HG03280 (cell line): ENCODE data around the gene ATP6V0A1.
"Not testable (repeated sequence)": the region's sequence is repeated elsewhere in the genome, so short reads cannot be mapped to it uniquely, and the experiment has no call there.

Experiments
- ATAC-seq: cut with Tn5 transposase; IDR thresholded peaks from one replicate; pipeline ENCODE4 v1.9.1; 2021; ENCODE audit warnings: mild to moderate bottlenecking, moderate library complexity; ENCODE audit not compliant: unreplicated experiment

Gene ATP6V0A1

DNA sequence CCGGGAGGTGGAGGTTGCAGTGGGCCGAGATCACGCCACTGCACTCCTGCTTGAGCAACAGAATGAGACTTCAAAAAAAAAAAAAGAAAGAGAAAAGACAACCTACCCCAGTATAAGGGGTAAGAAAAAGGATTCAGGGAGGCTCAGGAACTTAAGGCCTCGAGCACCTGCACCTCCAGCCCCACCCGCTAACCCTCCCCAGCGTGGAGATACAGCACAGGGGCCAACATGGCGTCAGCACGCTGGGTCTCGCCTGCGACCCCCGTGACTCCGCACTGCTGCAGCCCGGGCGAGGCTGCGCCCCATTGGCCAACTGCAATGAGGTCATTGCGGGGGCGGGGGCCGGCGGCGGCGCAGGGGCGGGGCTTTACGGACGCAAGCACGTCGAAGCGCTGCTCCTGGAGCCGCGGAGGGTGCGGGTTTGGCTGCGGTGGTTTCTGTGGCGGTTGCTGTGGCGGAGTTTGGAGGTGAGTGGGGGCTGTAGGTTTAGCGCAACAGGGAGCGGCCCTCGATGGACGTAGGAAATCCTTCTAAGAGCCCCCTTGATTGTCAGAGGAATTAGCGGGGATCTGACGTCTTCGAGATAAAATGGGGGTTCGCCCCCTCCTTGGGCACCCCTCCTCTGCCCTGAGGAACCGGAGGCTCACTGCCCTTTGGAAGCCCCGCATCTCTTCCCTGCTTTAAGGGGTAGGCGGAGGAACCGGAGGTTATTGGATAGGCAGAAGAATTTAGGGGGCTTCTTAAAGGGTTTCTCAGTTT is at the start of gene ATP6V0A1:
Gene ATP6V0A1, plus strand, starts transcription at position 382 of the 759 bp plus-strand sequence. CDS start 2,017 bp downstream, outside the sequence.
- peak; percentile 77 for ATAC-seq

DNA sequence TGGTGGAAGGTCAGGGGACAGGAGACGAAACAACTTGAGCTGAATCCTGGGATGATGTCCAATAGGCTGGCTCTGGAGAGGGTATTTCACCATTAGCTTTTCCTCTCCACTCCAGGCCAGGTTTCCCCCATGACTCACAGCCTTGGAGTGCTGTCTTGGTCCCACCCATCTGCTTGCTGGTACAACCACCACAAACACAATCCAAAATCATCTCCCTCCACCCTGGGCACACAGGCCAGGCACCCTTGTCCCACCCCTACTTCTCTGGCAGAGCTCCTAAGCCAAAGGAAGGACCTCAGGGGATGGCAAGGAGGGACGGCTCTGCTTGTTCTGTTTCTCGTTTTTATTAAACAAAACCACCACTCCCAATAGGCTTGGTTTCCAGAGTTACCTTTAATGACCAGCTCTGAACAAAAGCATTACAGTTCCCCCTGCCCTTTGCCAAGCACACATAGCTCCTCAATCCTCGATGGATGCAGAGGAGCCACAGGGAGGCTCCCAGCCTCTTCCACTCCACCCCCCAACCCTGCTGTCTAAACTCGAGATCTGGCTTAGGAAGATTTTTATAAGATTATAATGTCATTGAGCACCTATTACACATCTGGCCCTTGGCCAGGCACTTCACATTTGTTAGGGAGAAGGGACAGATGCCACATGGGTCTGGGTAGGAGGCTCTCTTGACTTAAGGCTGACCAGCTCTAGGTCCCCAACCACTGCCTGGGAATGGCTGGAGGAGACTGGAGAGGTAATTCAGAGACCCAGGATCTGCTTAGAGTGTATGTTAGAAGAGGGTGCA is 49.0 kb upstream of the ATP6V0A1 start:
- ATAC-seq: no peak

DNA sequence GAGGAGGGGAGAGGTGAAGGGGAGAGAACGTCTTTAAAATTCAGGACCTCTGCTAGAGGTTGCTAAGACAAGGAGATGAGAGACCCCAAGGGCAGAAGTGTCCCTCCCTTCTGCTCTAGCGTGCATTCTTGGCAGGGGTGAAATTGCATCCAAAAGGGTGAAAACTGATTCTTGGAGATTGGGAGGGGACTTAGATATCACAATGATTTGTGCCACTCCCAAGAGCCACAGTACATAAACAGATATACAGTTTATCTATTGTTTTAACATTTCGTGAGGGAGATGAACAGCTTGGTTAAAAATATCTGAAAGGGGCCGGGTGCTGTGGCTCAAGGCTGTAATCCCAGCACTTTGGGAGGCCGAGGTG is 48.4 kb upstream of the ATP6V0A1 start:
- ATAC-seq: no peak

DNA sequence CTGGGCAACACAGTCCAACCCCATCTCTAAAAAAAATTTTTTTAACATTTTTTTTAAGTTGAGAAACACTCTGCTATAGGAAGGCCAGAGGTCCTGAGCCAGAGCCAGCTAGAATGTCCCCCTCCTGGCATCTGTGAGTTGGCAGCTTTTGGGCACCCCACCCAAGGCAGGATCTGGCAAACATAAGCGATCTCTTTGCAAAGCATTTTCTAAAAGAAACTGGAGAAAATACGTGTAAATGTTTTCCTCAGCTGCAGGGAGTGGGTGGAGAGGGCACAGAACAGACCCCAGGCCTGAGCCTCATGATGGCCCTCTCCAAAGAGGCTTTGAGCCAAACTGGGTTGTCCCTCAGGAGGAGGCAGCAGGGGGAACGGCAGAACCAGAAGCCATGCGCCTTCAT is 47.3 kb upstream of the ATP6V0A1 start:
- ATAC-seq: no peak

DNA sequence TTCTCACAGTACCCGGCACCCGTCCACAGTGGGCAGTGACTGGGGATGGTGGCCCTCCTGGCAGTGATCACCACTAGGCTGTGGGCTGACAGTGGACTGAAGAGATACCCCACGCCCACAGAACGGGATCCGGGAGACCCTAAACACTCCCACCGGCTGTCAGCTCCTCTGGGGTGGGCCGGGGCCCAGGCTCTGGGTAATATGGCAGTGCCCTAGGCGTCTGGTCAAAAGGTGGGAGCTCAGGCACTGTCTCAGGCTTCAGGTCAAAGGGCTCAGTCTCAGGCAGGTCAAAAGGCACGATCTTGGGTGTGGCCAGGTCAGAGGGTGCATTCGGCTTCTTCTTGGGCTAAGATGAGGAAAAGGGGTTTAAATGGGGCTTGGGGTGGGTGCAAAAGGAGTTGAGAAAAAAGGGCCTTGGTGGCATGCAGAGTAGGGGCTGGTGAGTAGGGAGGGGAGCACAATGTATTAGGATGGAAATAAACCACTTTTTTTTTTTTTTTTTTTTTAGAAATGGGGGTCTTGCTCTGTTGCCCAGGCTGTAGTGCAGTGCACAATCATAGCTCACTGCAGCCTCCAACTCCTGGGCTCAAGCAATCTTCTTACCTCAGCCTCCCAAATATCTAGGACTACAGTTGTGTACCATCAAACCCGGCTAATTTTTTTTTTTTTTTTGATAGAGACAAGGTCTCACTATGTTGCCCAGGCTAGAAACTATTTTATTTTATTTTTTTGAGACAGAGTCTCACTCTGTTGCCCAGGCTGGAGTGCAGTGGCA is 46.6 kb upstream of the ATP6V0A1 start:
- no peak for ATAC-seq

DNA sequence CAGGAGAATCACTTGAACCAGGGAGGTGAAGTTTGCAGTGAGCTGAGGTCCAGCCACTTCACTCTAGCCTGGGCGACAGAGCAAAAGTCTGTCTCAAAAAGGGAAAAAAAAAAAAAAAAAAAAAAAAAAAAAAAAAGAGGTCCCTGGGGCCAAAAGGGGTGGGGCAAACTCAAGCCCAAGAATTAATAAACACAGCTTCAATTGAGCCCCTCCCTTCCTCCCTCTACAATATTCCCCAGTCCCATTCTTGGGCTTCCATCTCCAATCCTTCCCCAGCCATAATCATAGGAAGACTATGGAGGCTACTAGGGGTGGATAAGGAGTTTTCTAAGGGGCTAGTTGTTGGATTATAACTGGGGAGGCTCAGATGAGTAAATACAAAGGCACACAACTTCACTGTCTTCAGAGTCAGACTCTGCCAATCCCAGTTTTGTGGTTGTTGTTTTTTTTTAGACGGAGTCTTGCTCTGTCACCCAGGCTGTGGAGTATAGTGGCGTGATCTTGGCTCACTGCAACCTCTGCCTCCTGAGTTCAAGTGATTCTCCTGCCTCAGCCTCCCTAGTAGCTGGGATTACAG is 45.1 kb upstream of the ATP6V0A1 start:
- ATAC-seq: no peak

DNA sequence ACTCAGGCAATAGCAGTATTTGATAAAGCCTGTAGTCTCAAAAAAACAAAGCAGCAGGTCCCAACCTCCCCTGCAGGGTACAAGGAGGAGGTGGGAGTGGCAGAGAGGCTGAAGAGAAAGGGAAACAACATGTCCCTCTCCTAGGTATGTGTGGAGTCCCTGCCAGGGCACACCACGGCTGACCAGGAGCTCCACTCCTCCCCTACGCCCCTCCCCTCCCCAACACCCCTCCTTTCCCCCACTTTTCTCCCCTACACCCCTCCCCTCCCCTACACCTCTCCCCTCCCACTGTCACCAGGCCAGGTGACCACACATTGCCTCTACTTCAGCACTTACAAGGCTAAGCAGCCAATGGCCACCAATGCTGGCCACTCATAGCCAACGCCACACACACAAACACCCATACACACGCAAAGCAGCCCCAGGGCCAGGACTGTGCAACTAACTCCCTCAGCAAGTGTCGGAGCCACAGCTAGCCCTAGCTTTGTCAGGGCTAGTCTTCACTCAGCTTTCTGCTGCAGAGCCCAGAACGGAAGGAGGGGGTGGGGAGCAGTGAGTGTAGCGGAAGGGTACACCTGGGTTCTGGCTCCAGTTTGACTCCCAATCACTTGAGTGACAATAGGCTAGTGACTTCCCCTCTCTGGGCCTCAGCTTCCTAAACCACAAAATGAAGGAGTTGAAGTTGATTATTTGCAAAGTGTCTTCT is 43.8 kb upstream of the ATP6V0A1 start:
- ATAC-seq: no peak

DNA sequence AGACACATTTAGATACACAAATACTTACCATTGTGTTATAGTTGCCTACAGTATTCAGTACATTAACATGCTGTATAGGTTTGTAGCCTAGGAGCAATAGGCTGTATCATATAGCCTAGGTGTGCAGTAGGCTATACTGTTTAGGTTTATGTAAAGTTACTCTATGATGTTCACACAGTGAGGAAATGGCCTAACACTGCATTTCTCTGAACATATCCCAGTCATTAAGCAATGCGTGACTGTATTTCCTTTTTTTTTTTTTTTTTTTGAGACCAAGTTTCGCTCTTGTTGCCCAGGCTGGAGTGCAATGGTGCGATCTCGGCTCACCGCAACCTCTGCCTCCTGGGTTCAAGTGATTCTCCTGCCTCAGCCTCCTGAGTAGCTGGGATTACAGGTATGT is 40.7 kb upstream of the ATP6V0A1 start:
- ATAC-seq: not testable (repeated sequence)

DNA sequence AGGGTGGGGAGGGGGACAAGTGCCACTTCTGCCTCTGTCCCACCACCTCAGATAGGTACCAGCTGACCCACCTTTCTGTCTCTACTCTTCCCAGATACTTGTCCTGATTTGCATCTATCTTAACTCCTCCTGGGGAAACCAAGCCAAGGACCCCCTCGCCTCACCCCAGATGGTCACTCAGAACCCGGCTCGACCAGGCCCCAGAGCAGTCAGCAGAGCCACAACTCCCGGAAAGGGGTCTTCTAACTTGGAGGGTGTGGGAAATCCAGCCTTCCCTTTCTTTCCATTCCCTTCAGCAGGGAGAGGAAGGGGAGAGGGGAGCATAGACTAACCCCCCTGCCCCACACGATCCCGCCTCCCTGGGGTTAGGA is 37.6 kb upstream of the ATP6V0A1 start:
- ATAC-seq: no peak

DNA sequence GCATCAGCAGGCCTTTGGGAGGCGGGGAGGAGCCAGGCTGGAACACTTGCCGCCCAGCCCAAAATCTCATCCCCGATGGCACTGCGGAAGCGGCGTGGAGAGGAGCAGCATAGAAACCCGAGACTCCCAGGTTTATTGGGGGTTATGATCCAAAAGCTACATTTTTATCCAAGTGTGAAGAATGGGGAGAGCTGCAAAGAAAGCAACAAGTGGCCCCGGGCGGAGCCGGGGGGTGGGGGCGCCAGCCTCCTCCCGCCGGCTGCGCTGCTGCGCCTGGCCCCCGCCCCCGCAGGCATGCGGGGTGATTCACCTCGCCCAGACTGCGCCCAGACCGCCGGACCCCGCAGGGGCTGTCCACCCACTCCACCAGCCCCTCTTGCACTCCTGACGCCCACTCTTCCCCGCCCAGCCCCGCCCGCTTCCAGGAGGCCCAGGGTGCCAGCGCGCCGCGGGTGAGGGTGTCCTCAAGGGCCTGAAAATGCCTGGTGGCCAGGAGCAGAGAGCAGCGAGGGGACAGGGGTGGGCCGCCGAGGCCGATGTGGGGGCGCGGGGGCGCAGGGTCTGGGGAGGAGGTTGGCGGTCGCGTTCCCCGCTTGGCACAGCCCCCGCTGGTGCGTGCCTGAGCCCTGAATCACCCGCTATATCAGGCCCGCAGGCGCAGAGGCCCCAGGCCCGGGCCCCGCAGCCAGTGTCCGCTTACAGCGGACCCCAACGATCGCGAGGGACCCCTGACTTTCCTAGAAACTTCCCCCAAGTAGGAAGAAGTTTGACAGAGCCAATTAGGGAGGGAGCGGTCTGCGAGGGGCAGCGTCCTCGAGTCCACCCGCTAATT is 37.0 kb upstream of the ATP6V0A1 start:
- ATAC-seq: no peak

DNA sequence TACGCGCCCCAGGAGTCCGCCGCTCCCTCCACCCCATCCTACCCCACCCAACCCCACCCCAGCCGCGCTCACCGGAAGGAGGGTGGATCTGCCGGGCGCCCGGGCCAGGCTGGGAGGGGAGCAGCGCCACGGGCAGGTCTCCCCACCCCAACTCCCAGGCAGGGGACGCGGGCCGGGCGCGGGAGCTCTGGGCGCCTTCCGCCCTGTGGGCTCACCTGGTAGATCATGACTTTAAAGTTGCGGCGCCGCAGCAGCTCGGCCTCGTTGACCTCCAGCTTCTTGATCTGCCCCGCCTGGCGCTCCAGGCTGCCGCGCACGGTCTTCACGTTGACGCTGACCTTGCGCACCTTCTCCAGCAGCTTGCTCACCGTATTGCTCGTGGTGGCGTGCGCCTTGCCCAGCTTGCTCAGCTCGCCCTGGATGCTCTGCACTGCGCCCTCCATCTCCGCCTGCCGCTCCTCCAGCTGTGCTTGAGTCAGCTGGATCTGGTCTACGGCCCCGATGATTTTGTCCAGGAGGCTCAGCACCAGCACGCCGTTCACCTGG is 36.2 kb upstream of the ATP6V0A1 start:
- no peak for ATAC-seq

DNA sequence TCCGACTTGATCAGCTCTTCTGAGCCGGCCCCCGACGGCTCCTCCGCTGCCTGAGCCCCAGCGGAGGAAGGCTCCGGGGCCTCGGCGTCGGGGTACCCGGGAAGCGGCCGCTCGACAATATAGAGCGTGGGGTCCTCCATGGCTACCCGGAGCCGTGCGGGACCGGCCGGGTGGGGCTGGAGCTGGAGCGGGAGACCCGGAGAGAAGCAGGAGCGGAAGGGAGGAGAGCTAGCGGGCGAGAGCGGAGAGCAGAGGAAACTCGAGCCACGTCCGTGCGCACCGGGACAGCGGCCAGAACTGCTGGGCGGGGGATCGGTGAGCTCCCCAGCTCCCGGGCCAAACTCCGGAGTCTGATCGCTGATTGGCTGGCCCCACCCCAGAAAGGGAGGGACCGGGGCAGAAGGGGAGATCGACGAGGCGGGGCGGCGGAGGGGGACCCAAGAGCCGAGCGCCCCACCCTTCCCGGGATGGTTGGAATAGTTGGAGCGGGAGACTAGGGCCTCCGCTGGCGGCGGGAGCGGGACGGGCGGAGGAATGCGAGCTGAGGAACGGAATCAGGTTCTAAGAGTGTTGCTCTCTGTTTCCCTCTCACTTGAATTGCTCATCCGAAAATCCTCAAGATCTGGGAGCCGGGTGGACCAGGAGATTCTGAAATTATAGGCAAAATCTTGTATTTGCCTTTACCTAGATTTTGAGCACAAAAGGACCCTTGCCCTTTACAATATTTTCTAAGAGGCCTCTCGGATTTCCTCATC is 35.5 kb upstream of the ATP6V0A1 start, which contains the start of gene CAVIN1:
Gene CAVIN1, minus strand, starts transcription at position 299 of the 755 bp plus-strand sequence. Its CDS starts 159 bp downstream, at position 140.
- ATAC-seq: no peak

DNA sequence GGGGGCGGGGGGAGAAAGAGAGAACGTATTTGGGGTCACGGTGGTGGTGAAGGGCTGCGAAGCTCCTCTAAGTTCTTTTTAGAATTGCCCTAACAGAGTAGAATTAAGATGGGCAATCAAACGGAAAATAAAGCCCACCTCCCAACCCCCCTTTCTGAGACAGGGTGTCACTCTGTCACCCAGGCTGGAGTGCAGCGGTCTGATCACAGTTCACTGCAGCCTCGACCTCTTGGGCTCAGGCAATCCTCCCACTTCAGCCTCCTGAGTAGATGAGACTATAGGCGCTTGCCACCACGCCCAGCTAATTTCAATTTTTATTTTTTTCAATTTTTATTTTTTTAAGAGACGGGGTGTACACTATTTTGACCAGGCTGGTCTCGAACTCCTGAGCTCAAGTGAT is 34.9 kb upstream of the ATP6V0A1 start:
- ATAC-seq: no peak

DNA sequence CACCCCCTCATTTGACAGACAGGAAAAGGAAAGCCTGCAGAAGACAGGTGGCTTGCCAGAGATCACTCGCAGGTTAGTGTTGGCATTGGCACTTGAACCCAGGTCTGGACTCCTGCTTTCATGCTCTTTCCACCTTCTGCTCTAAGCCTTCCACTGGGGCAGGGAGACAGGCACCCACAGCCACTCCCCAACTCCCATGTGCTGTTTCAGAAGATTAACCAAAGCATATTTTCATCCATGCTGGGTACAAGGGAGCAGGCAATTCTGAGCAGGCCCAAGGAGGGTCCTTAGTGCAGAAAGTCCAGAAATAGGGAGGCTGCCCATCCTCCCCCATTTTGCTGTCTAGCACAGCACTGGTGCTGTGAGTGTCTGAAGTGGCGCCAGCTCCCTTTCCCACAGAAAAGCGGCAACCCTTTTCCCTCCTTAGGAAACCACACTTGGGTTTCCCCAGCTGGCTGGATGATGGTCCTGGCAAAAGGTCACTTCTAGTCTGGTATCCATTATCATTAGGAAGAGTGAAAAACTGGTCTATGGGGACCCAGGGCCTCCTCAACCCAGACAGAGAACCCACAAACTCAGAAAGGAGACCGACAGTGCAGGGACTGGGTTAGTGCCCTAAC is 33.6 kb upstream of the ATP6V0A1 start:
- no peak for ATAC-seq

DNA sequence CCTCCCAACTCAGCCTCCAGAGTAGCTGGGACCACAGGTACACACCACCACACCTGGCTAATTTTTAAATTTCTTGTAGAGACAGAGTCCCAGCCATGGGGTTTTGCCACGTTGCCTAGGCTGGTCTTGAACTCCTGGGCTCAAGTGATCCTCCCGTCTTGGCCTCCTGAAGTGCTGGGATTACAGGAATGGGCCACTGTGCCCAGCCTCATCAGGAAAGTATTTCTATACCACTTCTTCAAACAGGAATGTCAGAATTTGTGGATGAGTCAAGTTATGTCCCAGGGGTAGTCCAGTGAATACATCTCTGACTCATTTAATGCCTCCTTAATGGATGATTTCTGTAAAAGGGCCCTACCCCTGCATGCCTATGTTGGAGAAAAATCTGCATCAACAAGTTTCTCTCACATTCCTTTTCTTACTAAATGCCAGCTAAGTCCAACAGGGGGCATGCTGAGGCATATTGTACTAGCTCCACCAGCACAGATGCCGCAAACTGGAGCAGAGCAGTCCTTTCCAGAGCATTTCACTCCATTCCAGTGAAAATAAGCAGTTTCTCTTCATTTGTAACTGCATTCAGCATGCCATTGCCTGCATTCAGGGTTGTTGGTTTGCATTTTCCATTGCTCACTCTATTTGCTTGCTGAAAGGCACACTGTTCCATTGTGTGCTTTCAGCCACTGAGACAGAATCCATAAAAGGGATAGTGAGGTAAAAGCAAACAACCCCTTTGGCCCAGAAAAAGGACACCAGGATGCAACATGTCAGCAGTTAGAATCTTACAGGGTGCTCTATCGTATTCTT is 30.3 kb upstream of the ATP6V0A1 start:
- no peak for ATAC-seq

DNA sequence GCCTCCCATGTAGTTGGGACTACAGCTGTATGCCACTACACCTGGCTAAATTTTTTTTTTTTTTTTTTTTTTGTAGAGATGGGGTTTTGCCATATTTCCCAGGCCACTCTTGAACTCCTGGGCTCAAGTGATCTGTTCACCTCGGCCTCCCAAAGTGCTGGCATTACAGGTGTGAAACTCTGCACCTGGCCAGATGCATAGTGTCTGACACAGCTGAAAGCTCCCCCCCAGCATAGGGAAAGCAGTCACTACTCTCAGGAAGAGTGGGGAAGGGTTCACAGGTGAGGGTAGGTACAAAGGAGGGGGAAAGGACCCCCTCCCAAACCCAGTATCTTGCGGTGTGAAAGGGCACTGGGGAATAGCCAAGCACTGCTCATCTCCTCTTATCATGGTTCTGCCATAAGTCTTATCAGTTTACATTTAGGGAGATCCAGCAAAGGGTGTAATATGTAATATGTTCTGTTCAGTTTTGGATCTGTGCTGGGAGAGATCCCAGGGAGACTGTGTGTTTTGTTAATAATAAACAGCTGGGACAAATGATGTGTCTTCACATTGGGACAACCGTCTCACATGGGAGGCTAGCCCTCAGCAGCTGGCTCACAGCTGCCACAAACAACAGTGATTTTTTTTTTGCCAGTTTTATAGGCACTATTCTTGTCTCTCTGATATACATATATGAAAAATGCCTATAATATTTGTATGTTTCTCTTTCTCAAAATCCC is 28.8 kb upstream of the ATP6V0A1 start:
- no peak for ATAC-seq

DNA sequence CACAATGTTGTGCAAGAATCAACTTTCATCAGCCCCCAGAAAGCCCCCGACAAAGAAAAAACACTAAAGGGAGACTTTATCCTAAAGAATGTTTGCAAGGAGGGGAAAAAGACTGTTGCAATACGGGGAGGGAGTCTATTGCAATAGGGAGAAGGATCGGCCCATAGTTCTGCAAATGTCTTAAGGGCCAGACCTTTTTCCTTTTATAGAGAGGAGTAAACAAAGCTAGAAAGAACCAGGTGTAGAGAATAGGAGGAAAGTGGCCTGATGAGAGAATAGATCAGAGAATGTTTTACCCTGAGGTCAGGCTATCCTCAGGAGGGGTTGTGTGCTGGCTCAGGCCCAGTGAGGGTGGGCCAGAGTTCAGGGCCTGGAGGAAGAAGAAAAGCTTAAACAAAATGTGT is 26.9 kb upstream of the ATP6V0A1 start:
- no peak for ATAC-seq
